Articular chondrocyte of knee joint (primary cell): ENCODE results near the gene CFLAR. TPM values are rescaled to one million over a fixed set of nuclear protein-coding genes. Genes with fewer than 3 reads are reported as not detected.

Experiments used
- small RNA-seq: library from RNA; depleted of rRNA; stranded (forward); fragments of <200 nt; gene quantifications from one replicate; pipeline ENCODE3, GENCODE V24; 2012
- total RNA-seq: library from RNA; depleted of rRNA; stranded (reverse); fragments of >200 nt; gene quantifications from 2 replicates; pipeline ENCODE4 v1.2.3, GENCODE V29; 2012

CFLAR gene
- 93.2 and 104 TPM in 2 replicates for total RNA-seq

GRCh38 chr2:201116115-201116958 lies at the start of gene CFLAR:
CFLAR (plus strand) TSS chr2:201116164; CDS start chr2:201129866, 13,702 bp downstream.

GRCh38 chr2:201071479-201072200 lies 44.3 kb upstream of the CFLAR start, which contains the start of the genes HYCC2 and NDUFB3:
HYCC2 (minus strand) TSS chr2:201071671; CDS start chr2:201024009, 47,662 bp downstream.
NDUFB3 (plus strand) TSS chr2:201072001; CDS start chr2:201078883, 6,882 bp downstream.

GRCh38 chr2:201182650-201183364 lies 66.8 kb downstream of the CFLAR start, which contains the start of gene CASP10:
CASP10 (plus strand) TSS chr2:201183141; CDS start chr2:201185778, 2,637 bp downstream.

Small RNAs within 50 kb of the gene (small RNA-seq; reads per million reads assigned to genes)
- gene AC007283.2 (not detected), gene MTND4LP13 (not detected), gene RNU6-1206P (not detected), gene RNU7-45P (not detected)

Other genes starting within 250 kb of the CFLAR start
- gene PPIL3, start 227.1 kb upstream of the CFLAR start, total RNA-seq, result 47.0 and 64.2 TPM in 2 replicates
- gene NIF3L1, start 226.8 kb upstream of the CFLAR start, total RNA-seq, result 18.9 and 20.3 TPM in 2 replicates
- gene ORC2, start 152.5 kb upstream of the CFLAR start, total RNA-seq, result 15.3 and 18.7 TPM in 2 replicates
- 15.7 and 19.1 TPM in 2 replicates for gene HYCC2, start 44.5 kb upstream of the CFLAR start, total RNA-seq
- gene NDUFB3, start 44.2 kb upstream of the CFLAR start, total RNA-seq, result 47.2 and 58.8 TPM in 2 replicates
- 0.52 and 0.86 TPM in 2 replicates for gene CASP10, start 67.0 kb downstream of the CFLAR start, total RNA-seq
- gene CASP8, start 144.4 kb downstream of the CFLAR start, total RNA-seq, result 23.8 and 29.2 TPM in 2 replicates
- 2.5 and 2.9 TPM in 2 replicates for gene FLACC1, start 241.2 kb downstream of the CFLAR start, total RNA-seq